Endothelial cell of umbilical vein (primary cell): Measurements from ENCODE around the gene PRKACG. TPM values are rescaled to one million over a fixed set of nuclear protein-coding genes. Genes with fewer than 3 reads are reported as not detected.

Experiments used
- BruUV-seq: library from RNA; stranded (reverse); fragments of 400-500 nt; replicated peaks from 2 replicates; lab custom pipeline; 2021; lab: Mats Ljungman, UMichigan
- CTCF ChIA-PET: fragments of 300-600, 350-600 bp; sonication (Branson Sonifier 250); formaldehyde crosslinking; loops from one replicate; lab custom pipeline; 2021; ENCODE audit warnings: antibody characterized with exemption, inconsistent platforms; lab: Charles Lee
- POLR2A ChIA-PET: fragments of 300-600, 350-600 bp; sonication (Branson Sonifier 250); formaldehyde crosslinking; loops from one replicate; lab custom pipeline; 2021; ENCODE audit warnings: antibody characterized with exemption, inconsistent platforms; lab: Charles Lee
- DNase-seq: peaks from one replicate; pipeline ENCODE4 v3.0.0-alpha.2; 2011; ENCODE audit warnings: low read depth, low spot score
- FAIRE-seq: peaks from 2 replicates; lab custom pipeline; 2011; peaks lifted over from hg19 to GRCh38; lab: Jason Lieb, UNC
- H2AFZ ChIP-seq: 2 replicates; pipeline ENCODE4 v1.6.0; 2012; ENCODE audit warnings: low read depth, low read length, control low read depth, inconsistent platforms
- H3K27ac ChIP-seq: 2 replicates; pipeline ENCODE4 v1.5.1; 2011; ENCODE audit warnings: low read depth, mild to moderate bottlenecking, control low read depth, low read length, moderate library complexity; ENCODE audit not compliant: insufficient read depth
- H3K27me3 ChIP-seq, 2 experiments: 2 replicates each; pipeline versions ENCODE4 v1.6.0 to v1.6.1; 2011; ENCODE audit warnings: low read length in 2 of 2, mixed read lengths in 1 of 2; ENCODE audit not compliant: control insufficient read depth in 2 of 2, insufficient read depth in 2 of 2
- H3K36me3 ChIP-seq, 2 experiments: 2 replicates in 1 of 2; 3 replicates in 1 of 2; pipeline ENCODE4 v1.5.1; 2011; ENCODE audit warnings: low read length in 2 of 2, mild to moderate bottlenecking in 1 of 2, moderate library complexity in 1 of 2; ENCODE audit not compliant: control insufficient read depth in 2 of 2, insufficient read depth in 2 of 2; ENCODE audit errors: extremely low read depth in 1 of 2
- H3K4me1 ChIP-seq: 3 replicates; pipeline ENCODE4 v1.5.1; 2011; ENCODE audit warnings: mild to moderate bottlenecking, low read length; ENCODE audit not compliant: control insufficient read depth, insufficient read depth; ENCODE audit errors: extremely low read depth
- H3K4me2 ChIP-seq: 2 replicates; pipeline ENCODE4 v1.6.1; 2011; ENCODE audit warnings: low read length, control low read depth, mixed read lengths; ENCODE audit not compliant: insufficient read depth
- H3K4me3 ChIP-seq, 3 experiments: fragments of 200-600 bp in 1 of 3; sonication (generic), shearing (Covaris generic) in 1 of 3; replicated peaks in 1 of 3; 2 replicates each; pipeline ENCODE4 v1.5.1; 2011 to 2016; ENCODE audit warnings: control low read depth in 3 of 3, low read length in 3 of 3, mild to moderate bottlenecking in 2 of 3, inconsistent platforms in 1 of 3, low read depth in 1 of 3, moderate library complexity in 1 of 3; ENCODE audit not compliant: insufficient read depth in 1 of 3
- H3K79me2 ChIP-seq: 2 replicates; pipeline ENCODE4 v1.6.0; 2012; ENCODE audit warnings: low read length, inconsistent platforms; ENCODE audit not compliant: control insufficient read depth, insufficient read depth
- H3K9ac ChIP-seq: replicated peaks from 2 replicates; pipeline ENCODE3; 2011; ENCODE audit warnings: low read length, control low read depth; ENCODE audit not compliant: insufficient read depth; ENCODE audit errors: extremely low read depth
- H3K9me1 ChIP-seq: replicated peaks from 3 replicates; pipeline ENCODE4 v1.6.0; 2011; ENCODE audit warnings: mild to moderate bottlenecking, low read length; ENCODE audit not compliant: control insufficient read depth, insufficient read depth; ENCODE audit errors: extremely low read depth
- H3K9me3 ChIP-seq: replicated peaks from 2 replicates; pipeline ENCODE4 v1.5.1; 2012; ENCODE audit warnings: low read length, inconsistent platforms; ENCODE audit not compliant: control insufficient read depth, insufficient read depth
- H4K20me1 ChIP-seq: replicated peaks from 2 replicates; pipeline ENCODE3; 2011; ENCODE audit warnings: mild to moderate bottlenecking, low read length; ENCODE audit not compliant: control insufficient read depth, insufficient read depth; ENCODE audit errors: extremely low read depth
- CTCF ChIP-seq, 2 donors: IDR thresholded peaks; 1 replicate in 1 of 2; 2 replicates in 1 of 2; pipeline ENCODE4 v1.5.1; 2011; ENCODE audit warnings: low read length in 2 of 2, mild to moderate bottlenecking in 2 of 2, moderate library complexity in 2 of 2, control low read depth in 1 of 2, inconsistent platforms in 1 of 2, low read depth in 1 of 2; ENCODE audit not compliant: insufficient read depth in 1 of 2; ENCODE audit errors: extremely low read depth in 1 of 2
- EZH2 ChIP-seq: IDR thresholded peaks from 2 replicates; pipeline ENCODE4 v1.6.1; 2012; ENCODE audit warnings: borderline replicate concordance, low read depth, mild to moderate bottlenecking, moderate library complexity, low read length, inconsistent platforms; ENCODE audit not compliant: severe bottlenecking
- FOS ChIP-seq: IDR thresholded peaks from 2 replicates; pipeline ENCODE4 v1.6.1; 2011; ENCODE audit warnings: mild to moderate bottlenecking, low read length, moderate library complexity, borderline replicate concordance; ENCODE audit not compliant: insufficient read depth
- GATA2 ChIP-seq: IDR thresholded peaks from 2 replicates; pipeline ENCODE4 v1.7.0; 2011; ENCODE audit warnings: low read depth, mild to moderate bottlenecking, moderate library complexity, mixed read lengths, low read length; ENCODE audit not compliant: insufficient read length, insufficient read depth
- JUN ChIP-seq: IDR thresholded peaks from 2 replicates; pipeline ENCODE4 v1.6.1; 2011; ENCODE audit warnings: borderline replicate concordance, low read depth; ENCODE audit not compliant: insufficient read length, insufficient read depth
- MAX ChIP-seq: IDR thresholded peaks from 2 replicates; pipeline ENCODE4 v1.6.1; 2011; ENCODE audit not compliant: insufficient read depth, insufficient read length
- MYC ChIP-seq: IDR thresholded peaks from one replicate; pipeline ENCODE4 v1.6.1; 2011; ENCODE audit warnings: mild to moderate bottlenecking, low read depth, low read length
- POLR2A ChIP-seq: IDR thresholded peaks from 2 replicates; pipeline ENCODE4 v1.6.1; 2012; ENCODE audit warnings: low read depth, mild to moderate bottlenecking, control low read depth, low read length
- POLR2AphosphoS5 ChIP-seq: IDR thresholded peaks from 2 replicates; pipeline ENCODE4 v1.6.1; 2012; ENCODE audit warnings: low read depth, mild to moderate bottlenecking, control low read depth, low read length, moderate library complexity; ENCODE audit not compliant: insufficient read depth
- dilution Hi-C: fragments of 300-500 bp; cut with MboI; formaldehyde crosslinking; loops from one replicate; pipeline ENCODE4 v1.15.0; 2019; ENCODE audit warnings: low sequenced_read_pairs; ENCODE audit not compliant: extremely low pct_ligation_motif_present
- intact Hi-C: fragments of 100-400 bp; cut with micrococcal nuclease; formaldehyde crosslinking; loops from one replicate; pipeline ENCODE4 v1.10.0; 2022
- polyA plus RNA-seq, 4 experiments: library from polyadenylated mRNA; depleted of rRNA in 3 of 4; stranded (reverse) in 3 of 4; unstranded in 1 of 4; fragments of >200 nt; gene quantifications; 2 replicates each; pipeline versions ENCODE4 v1.2.1 to v1.2.3, GENCODE V29; 2011 to 2012; ENCODE audit warnings: missing spikeins in 1 of 4
- total RNA-seq: library from RNA; stranded (reverse); gene quantifications from 2 replicates; pipeline ENCODE4 v1.2.3, GENCODE V29; 2021

Gene PRKACG
- total and polyA plus RNA-seq, 2 donors (not counting 3 experiments of a cell fraction or from before 2014, with no cell fraction given), result not detected

GRCh38 chr9:68967800-68968199 lies 46.1 kb downstream of the PRKACG start:
- Histone ChIP-seq H3K9me1 (no peaks in the 10 kb centered on the region), H3K79me2 (no peaks in the 10 kb centered on the region), H3K27me3 (no peaks in the 10 kb centered on the region), H3K4me1 (no peaks in the 10 kb centered on the region), H2AFZ (no peak overlapping the region), H3K27ac (no peak overlapping the region), H3K9ac (no peak overlapping the region), H3K36me3 (no peaks in the 10 kb centered on the region), H3K4me2 (no peak overlapping the region), H4K20me1 (no peaks in the 10 kb centered on the region), H3K9me3 (no peaks in the 10 kb centered on the region), H3K4me3 (no peak overlapping the region)
- dilution Hi-C loops (no loop called here), intact Hi-C loops (no loop called here)
- DNase-seq (no peak), FAIRE-seq (no peak)
- ChIA-PET POLR2A (no interaction called here), CTCF (interaction anchor here (0.7 to 1.0 kb wide), 2 partner anchors 13 to 278 kb away, joined by 3 to 5 read pairs; no protein-coding TSS in a partner anchor)
- TF ChIP-seq CTCF (IDR thresholded peaks at IDR 0.05; ENCODE audit: extremely low read depth in 1 of 2, insufficient read depth in 1 of 2, low read depth in 1 of 2, low read length in 2 of 2) (no peak), POLR2AphosphoS5 (no peak), FOS (no peak), JUN (no peak), POLR2A (no peak), MAX (no peak), EZH2 (no peak), GATA2 (no peak), MYC (no peak)
- BruUV-seq, result no TSS peak
